Measurements from ENCODE around the gene DCAF12. TPM values are rescaled to one million over a fixed set of nuclear protein-coding genes. Genes with fewer than 3 reads are reported as not detected.
"Not testable (repeated sequence)": the region's sequence is repeated elsewhere in the genome, so short reads cannot be mapped to it uniquely, and the experiment has no call there.

DCAF12 gene
- total RNA-seq, 1 experiment from 2014 or later, result 40.3 TPM

DNA sequence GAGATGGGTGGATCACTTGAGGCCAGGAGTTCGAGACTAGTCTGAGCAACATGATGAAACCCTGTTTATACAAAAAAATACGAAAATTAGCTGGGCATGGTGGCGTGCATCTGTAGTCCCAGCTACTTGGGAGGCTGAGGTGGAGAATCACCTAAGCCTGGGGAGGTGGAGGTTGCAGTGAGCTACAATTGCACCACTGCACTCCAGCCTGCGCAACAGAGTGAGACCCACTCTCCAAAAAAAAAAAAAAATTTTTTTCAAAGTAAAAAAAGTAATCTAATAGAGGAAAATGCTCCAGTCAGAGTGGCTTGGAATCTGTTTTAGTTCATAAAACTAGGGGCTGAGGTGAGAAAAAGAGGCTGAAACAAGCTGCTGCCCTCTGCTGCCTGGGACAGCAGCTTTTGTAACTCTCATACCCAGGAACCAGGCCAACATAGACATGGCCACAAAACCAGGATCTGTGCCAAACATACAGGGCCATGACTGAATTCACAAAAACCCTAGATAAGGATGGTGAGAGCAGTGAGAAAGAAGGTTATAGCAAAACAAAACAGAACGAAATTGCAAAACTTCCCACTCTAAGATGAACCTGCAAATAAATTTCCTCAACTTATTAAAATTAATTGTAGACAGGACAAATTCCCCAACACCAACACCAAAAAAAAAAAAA lies 13.1 kb upstream of the DCAF12 start:
- H3K36me3 ChIP-seq, result no peaks in the 10 kb centered on the region
- no peaks in the 10 kb centered on the region; the same call in 1 of the 2 replicates for H3K9me3 ChIP-seq (replicated peaks)
- H3K27me3 ChIP-seq, result no peaks in the 10 kb centered on the region
- H3K27ac ChIP-seq, result no peak overlapping the region
- no peak overlapping the region for H3K4me3 ChIP-seq
- no peaks in the 10 kb centered on the region for H3K4me1 ChIP-seq
- DNase-seq, result peak; percentile 17 to 46

- H3K9me3 ChIP-seq (replicated peaks); H3K36me3 ChIP-seq; H3K4me3 ChIP-seq; DNase-seq; H3K4me1 ChIP-seq; H3K27me3 ChIP-seq; H3K27ac ChIP-seq: not testable (repeated sequence)
These were observed 12.1 kb upstream of the DCAF12 start for GRCh38 chr9:34138644-34139043.

- Histone ChIP-seq H3K27me3 (no peaks in the 10 kb centered on the region), H3K9me3 (replicated peaks) (no peaks in the 10 kb centered on the region), H3K4me1 (no peaks in the 10 kb centered on the region), H3K27ac (no peak overlapping the region), H3K36me3 (no peaks in the 10 kb centered on the region), H3K4me3 (no peak overlapping the region)
- DNase-seq, result no peak
These were observed 8.0 kb upstream of the DCAF12 start for GRCh38 chr9:34134521-34134920.

DNA sequence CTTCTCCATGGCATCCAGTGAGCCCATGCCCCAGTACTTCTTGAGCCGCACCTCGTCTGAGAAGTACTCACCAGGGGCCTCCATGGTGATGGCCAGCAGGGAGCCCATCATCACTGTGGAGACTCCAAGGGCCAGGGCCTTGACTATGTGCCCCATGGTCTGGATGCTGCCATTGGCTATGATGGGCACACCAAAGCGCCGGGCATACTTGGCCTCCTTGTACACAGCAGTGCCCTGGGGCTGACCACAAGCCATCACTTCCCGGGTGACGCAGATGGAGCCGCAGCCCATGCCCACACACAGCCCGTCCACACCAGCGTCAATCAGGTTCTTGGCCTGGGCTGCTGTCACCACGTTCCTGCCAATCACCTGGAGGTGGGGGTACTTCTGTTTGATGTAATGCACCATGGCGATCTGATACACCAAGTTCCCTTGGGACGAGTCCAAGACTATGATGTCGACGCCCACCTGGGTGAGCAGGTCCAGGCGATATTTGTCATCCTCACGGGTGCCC lies 7.0 kb upstream of the DCAF12 start:
- Histone ChIP-seq H3K9me3 (replicated peaks) (no peaks in the 10 kb centered on the region), H3K4me1 (no peaks in the 10 kb centered on the region), H3K27me3 (no peaks in the 10 kb centered on the region), H3K27ac (no peak overlapping the region), H3K36me3 (no peaks in the 10 kb centered on the region), H3K4me3 (no peak overlapping the region)
- no peak for DNase-seq

- Histone ChIP-seq H3K27me3 (no peaks in the 10 kb centered on the region), H3K4me3 (no peak overlapping the region), H3K4me1 (no peaks in the 10 kb centered on the region), H3K9me3 (replicated peaks) (no peaks in the 10 kb centered on the region), H3K36me3 (no peaks in the 10 kb centered on the region), H3K27ac (no peak overlapping the region)
- DNase-seq, result no peak
These were observed 5.1 kb upstream of the DCAF12 start for GRCh38 chr9:34131571-34131970.

DNA sequence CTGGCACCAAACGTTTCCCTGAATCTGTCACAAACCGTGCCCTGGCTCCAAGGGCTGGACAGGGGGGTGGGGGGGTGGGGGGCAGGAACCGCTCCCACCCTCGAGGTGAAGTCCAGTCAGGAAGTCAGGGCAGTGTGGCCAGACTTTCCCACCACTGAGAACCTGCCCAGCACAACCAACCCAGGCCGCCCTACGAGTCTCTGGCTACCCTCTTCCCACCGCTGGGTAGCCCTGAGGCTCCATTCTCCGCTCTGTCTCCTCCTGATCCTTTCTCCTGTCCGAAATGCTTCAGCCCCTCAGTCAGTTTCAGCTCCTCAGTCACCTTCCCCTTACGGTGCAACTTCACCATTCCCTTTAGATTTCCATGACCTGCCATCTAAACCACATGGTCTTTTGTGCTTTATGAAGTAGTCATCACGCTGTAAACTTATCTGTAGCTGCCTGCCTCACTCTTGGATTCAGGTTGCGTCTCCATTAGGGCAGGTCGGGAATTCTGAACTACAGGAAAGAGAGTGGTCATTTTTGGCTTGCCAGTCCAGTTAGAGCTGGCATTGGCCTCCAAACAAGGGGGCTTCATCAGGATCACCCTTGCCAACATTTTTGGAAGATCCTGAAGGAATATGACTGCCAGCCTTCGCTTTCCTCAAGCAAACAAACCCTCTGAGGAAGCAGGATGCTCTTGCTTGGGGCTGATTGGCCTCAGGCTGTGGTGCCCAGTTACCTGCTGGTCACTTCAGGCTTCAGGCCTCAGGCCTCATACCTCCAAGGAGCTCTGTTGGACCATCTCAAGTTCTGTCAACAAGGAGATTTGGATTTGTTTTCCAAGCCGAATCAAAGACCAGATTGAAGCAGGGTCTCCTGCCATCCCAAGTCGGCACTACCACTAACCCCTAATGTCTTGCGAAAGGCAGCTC lies 794 bp upstream of the DCAF12 start:
- H3K4me3 ChIP-seq, result peak overlapping the region; percentile 80
- H3K9me3 ChIP-seq (replicated peaks), result no peaks in the 10 kb centered on the region
- H3K27ac ChIP-seq, result peak overlapping the region; percentile 54
- no peaks in the 10 kb centered on the region for H3K27me3 ChIP-seq
- H3K4me1 ChIP-seq, result no peaks in the 10 kb centered on the region; the same call in 1 of the 2 replicates
- peaks cover 19% of the 10 kb centered on the region for H3K36me3 ChIP-seq
- no peak for DNase-seq

DNA sequence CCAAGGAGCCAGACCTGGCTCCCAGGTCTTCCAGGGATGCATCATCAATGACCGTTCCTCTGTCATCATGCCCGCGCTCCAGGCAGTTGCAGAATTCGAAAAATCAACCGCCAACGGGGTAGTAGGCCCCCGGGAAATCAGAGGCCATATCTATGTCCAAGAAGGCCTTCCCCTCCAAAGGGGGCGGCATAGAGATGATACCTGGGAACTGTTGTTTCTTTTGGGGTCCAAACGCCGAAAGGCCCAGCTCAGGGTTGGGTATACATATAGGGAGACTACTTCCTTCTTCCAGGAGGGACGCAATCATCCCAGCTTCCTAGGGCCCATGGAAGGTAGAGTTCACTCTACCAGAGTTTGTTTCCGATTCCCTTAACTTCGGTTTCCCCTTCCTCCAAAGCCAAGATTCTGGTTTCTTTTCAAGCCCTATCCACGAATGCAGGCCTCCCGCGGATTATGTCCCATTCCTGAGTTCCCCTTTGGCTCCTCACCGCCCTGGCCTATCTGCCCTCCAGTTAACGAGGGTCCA lies 754 bp downstream of the DCAF12 start:
- Histone ChIP-seq H3K27ac (peak overlapping the region; percentile 54), H3K9me3 (replicated peaks) (no peaks in the 10 kb centered on the region), H3K4me3 (peak overlapping the region; percentile 80), H3K36me3 (peaks cover 19% of the 10 kb centered on the region), H3K27me3 (no peaks in the 10 kb centered on the region), H3K4me1 (no peaks in the 10 kb centered on the region; the same call in 1 of the 2 replicates)
- DNase-seq, result peak; percentile 6 to 20

- H3K27ac ChIP-seq, result no peak overlapping the region
- no peaks in the 10 kb centered on the region for H3K27me3 ChIP-seq
- H3K4me1 ChIP-seq, result no peaks in the 10 kb centered on the region; the same call in 1 of the 2 replicates
- DNase-seq, result no peak
- no peaks in the 10 kb centered on the region for H3K9me3 ChIP-seq (replicated peaks)
- H3K36me3 ChIP-seq, result peaks cover 19% of the 10 kb centered on the region
- peak overlapping the region; percentile 80 for H3K4me3 ChIP-seq
These were observed 1.6 kb downstream of the DCAF12 start for GRCh38 chr9:34124926-34125325.

- no peaks in the 10 kb centered on the region for H3K9me3 ChIP-seq (replicated peaks)
- H3K27me3 ChIP-seq, result no peaks in the 10 kb centered on the region
- no peak overlapping the region for H3K27ac ChIP-seq
- no peaks in the 10 kb centered on the region; the same call in 1 of the 2 replicates for H3K4me1 ChIP-seq
- no peak overlapping the region for H3K4me3 ChIP-seq
- DNase-seq, result no peak
- H3K36me3 ChIP-seq, result peaks cover 19% of the 10 kb centered on the region
These were observed 2.4 kb downstream of the DCAF12 start for GRCh38 chr9:34124099-34124498.

DNA sequence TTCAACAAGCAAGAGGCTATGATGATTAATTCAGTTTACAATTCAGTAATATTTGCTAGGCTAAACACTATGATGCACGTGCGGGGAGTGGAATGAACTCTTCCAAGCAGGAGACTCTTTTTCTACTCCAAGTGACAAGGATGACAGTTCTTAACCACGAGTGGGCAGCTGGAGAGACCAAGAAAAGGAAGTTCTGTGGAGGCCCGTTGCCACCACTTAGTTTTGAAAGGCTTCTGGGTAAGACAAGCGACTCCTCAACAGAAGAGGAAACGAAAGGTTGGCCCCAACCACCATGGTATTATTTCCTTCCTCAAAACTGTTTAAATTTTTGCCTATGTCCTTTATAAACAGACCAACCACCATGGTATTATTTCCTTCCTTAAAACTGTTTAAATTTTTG lies 2.8 kb downstream of the DCAF12 start:
- no peaks in the 10 kb centered on the region for H3K9me3 ChIP-seq (replicated peaks)
- peaks cover 19% of the 10 kb centered on the region for H3K36me3 ChIP-seq
- H3K27ac ChIP-seq, result no peak overlapping the region
- DNase-seq, result no peak
- H3K4me3 ChIP-seq, result no peak overlapping the region
- H3K27me3 ChIP-seq, result no peaks in the 10 kb centered on the region
- H3K4me1 ChIP-seq, result no peaks in the 10 kb centered on the region; the same call in 1 of the 2 replicates

DNA sequence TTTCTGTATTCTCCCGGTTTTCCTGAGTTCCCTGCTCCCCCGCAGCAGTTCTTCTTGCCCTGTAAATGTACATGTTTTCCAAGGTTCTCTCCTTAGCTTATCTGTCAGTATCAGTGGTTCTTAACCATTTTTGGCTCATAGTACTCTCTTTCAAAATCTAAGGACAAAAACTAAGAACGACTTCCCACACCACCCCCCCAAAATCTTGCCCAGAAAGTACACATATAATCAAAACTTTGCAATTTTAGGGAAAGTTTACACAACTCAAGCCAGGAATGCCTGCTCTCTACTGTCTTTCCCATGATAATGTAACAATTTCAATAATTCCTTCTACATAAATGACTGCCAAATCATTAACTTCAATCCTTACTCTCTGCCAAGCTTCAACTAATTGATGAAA lies 4.5 kb downstream of the DCAF12 start:
- DNase-seq, result no peak
- H3K27ac ChIP-seq, result no peak overlapping the region
- H3K9me3 ChIP-seq (replicated peaks), result no peaks in the 10 kb centered on the region
- H3K27me3 ChIP-seq, result no peaks in the 10 kb centered on the region
- H3K4me3 ChIP-seq, result no peak overlapping the region
- H3K4me1 ChIP-seq, result no peaks in the 10 kb centered on the region; the same call in 1 of the 2 replicates
- peaks cover 27% of the 10 kb centered on the region for H3K36me3 ChIP-seq

GRCh38 chr9:34119713-34120112 lies 6.8 kb downstream of the DCAF12 start:
- no peaks in the 10 kb centered on the region for H3K9me3 ChIP-seq (replicated peaks)
- no peaks in the 10 kb centered on the region for H3K27me3 ChIP-seq
- DNase-seq, result no peak
- no peak overlapping the region for H3K4me3 ChIP-seq
- no peak overlapping the region for H3K27ac ChIP-seq
- H3K36me3 ChIP-seq, result peaks cover 33% of the 10 kb centered on the region
- H3K4me1 ChIP-seq, result no peaks in the 10 kb centered on the region; the same call in 1 of the 2 replicates

DNA sequence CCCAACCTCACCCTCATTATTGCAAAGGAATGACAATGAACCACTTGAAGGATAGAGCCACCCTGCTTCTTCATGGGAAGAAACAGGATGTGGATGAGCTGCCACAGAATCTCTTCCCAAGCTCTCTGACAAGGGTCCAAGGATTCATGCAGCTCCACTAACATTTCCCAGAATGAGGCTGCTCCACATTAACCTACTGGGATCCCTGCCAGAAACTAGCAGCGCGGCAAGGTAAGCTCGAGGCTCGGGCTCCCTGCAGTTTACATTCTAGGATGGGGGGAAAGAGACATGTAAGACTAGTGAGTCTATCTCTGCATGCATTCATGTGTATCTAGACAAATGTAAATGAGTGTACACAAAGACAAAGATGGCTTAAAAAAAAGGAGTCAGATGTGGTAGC lies 12.1 kb downstream of the DCAF12 start:
- no peak overlapping the region for H3K4me3 ChIP-seq
- H3K9me3 ChIP-seq (replicated peaks), result no peaks in the 10 kb centered on the region
- no peak overlapping the region for H3K27ac ChIP-seq
- no peaks in the 10 kb centered on the region for H3K27me3 ChIP-seq
- H3K4me1 ChIP-seq, result no peaks in the 10 kb centered on the region
- H3K36me3 ChIP-seq, result peaks cover 27% of the 10 kb centered on the region
- no peak for DNase-seq

DNA sequence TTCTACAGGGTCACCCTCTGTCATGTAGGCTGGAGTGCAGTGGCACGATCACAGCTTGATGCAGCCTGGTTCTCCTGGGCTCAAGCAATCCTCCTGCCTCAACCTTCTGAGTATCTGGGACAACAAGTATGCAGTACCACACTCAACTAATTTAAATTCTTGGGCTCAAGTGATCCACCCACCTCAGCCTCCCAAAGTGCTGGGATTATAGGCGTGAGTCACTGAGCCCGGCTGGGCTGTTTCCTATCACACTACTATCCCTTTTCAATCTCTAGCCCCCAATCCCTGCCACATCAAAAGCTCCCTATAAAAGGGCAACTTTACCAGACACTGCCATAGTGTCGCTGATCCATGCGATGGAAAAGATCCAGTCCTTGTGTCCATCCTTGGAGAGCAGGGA lies 20.4 kb downstream of the DCAF12 start:
- Histone ChIP-seq H3K4me1 (no peaks in the 10 kb centered on the region), H3K9me3 (replicated peaks) (no peaks in the 10 kb centered on the region), H3K36me3 (peaks cover 41% of the 10 kb centered on the region), H3K4me3 (no peak overlapping the region), H3K27ac (no peak overlapping the region), H3K27me3 (no peaks in the 10 kb centered on the region)
- no peak for DNase-seq

DNA sequence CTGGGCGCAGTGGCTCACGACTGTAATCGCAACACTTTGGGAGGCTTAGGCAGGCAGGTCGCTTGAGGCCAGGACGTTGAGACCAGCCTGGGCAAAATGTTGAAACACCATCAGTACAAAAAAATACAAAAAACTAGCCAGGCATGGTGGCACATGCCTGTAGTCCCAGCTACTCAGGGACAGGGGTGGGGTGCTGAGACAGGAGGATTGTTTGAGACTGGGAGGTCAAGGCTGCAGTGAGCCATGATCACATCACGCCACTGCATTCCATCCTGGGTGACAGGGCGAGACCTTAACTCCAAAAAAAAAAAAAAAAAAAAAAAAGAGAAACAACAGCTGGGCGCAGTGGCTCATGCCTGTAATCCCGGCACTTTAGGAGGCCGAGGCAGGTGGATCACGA lies 23.7 kb downstream of the DCAF12 start:
- peaks cover 51% of the 10 kb centered on the region for H3K36me3 ChIP-seq

More for the DNA sequence above, 23.7 kb downstream of the DCAF12 start:
- no peak overlapping the region for H3K27ac ChIP-seq
- no peak overlapping the region for H3K4me3 ChIP-seq
- no peaks in the 10 kb centered on the region for H3K9me3 ChIP-seq (replicated peaks)
- no peaks in the 10 kb centered on the region for H3K4me1 ChIP-seq
- no peak for DNase-seq
- H3K27me3 ChIP-seq, result no peaks in the 10 kb centered on the region
